Gastrocnemius medialis (tissue), 4 donors: Measurements from ENCODE around the gene LEF1. TPM values are rescaled to one million over a fixed set of nuclear protein-coding genes. Genes with fewer than 3 reads are reported as not detected.

Source experiments
- ATAC-seq, 2 donors: fragments of 150-250 bp; one replicate each; pipeline ENCODE4 v1.9.1; 2016
- DNase-seq, 2 donors: peaks; one replicate each; pipeline ENCODE4 v3.0.0-alpha.2; 2019
- H3K27ac ChIP-seq, 4 donors: fragments of 200-600 bp; sonication (generic); 1 replicate in 1 of 4; 2 replicates in 3 of 4; pipeline ENCODE4 v1.5.1; 2016 to 2018; ENCODE audit warnings: mild to moderate bottlenecking in 2 of 4, moderate library complexity in 1 of 4
- H3K27me3 ChIP-seq, 3 donors: fragments of 200-600 bp; sonication (generic) in 2 of 3; 1 replicate in 1 of 3; 2 replicates in 2 of 3; pipeline versions ENCODE4 v1.5.1 to v1.6.0; 2016 to 2019; ENCODE audit warnings: mild to moderate bottlenecking in 1 of 3, moderate library complexity in 1 of 3
- H3K36me3 ChIP-seq, 2 donors: fragments of 200-600 bp; sonication (generic) in 1 of 2; one replicate each; pipeline ENCODE4 v1.5.1; 2017 to 2018
- H3K4me1 ChIP-seq, 2 donors: fragments of 200-600 bp; sonication (generic) in 1 of 2; one replicate each; pipeline ENCODE4 v1.5.1; 2016 to 2017; ENCODE audit warnings: mild to moderate bottlenecking in 2 of 2
- H3K4me3 ChIP-seq, 4 donors: fragments of 200-600 bp; sonication (generic) in 3 of 4; 1 replicate in 1 of 4; 2 replicates in 3 of 4; pipeline ENCODE4 v1.5.1; 2016 to 2019; ENCODE audit warnings: mild to moderate bottlenecking in 2 of 4
- H3K9me3 ChIP-seq, 3 donors: fragments of 200-600 bp; sonication (generic) in 2 of 3; 1 replicate in 1 of 3; 2 replicates in 2 of 3; pipeline ENCODE4 v1.5.1; 2016 to 2019
- POLR2A ChIP-seq, 2 donors: fragments of 450-650 bp; IDR thresholded peaks; one replicate each; pipeline ENCODE4 v1.6.1; 2017; ENCODE audit warnings: antibody characterized with exemption in 2 of 2, mild to moderate bottlenecking in 2 of 2, moderate library complexity in 2 of 2
- in situ Hi-C, 4 donors: fragments of 200-750 bp; cut with MboI; loops; one replicate each; pipeline versions ENCODE4 v1.15.0 to v1.8.0; 2017; ENCODE audit warnings: low sequenced_read_pairs in 4 of 4
- intact Hi-C: fragments of 100-400 bp; cut with DNase I; formaldehyde crosslinking; loops from one replicate; pipeline ENCODE4 v1.15.1; 2023; ENCODE audit warnings: low total_unique reads
- total RNA-seq, 4 donors: library from RNA; depleted of rRNA; stranded (reverse); fragments of >200 nt; gene quantifications; one replicate each; pipeline versions ENCODE4 v1.1.0 to v1.2.3, GENCODE V29; 2016
- TF ChIP-seq, protein P1 (sequence below), 5 experiments: fragments of 450-650 bp in 3 of 5; fragments of 200-600 bp in 2 of 5; sonication (generic) in 2 of 5; IDR thresholded peaks in 4 of 5; conservative IDR thresholded peaks in 1 of 5; 1 replicate in 4 of 5; 2 replicates in 1 of 5; pipeline ENCODE4 v1.5.1; 2016 to 2019; ENCODE audit warnings: antibody characterized with exemption in 5 of 5, mild to moderate bottlenecking in 3 of 5, moderate library complexity in 3 of 5

The LEF1 gene
- total RNA-seq, 4 donors from 2014 or later: 0.33 TPM; not detected in 3

DNA sequence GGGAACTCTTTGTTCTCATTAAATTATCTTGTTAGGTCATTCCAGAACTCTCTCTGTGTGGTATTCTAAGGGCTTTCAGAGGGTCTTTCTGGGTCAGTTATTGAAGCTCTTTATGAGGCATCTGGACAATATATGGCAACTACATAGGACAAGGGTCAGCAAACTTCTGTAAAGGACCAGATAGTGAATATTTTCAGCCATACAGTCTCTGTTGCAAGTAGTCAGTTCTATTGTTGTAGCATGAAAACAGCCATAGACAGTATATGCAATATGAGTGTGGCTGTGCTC is 143.9 kb downstream of the LEF1 start:
- intact Hi-C loops: loop anchor here (10.0 kb wide), 1 partner anchor 150 kb away; no protein-coding TSS in a partner anchor
- Histone ChIP-seq H3K9me3 (no peaks in the 10 kb centered on the region), H3K36me3 (peaks cover 3 to 90% of the 10 kb centered on the region in 2 donors), H3K27me3 (no peaks in the 10 kb centered on the region), H3K4me3 (no peak overlapping the region), H3K4me1 (no peaks in the 10 kb centered on the region), H3K27ac (no peak overlapping the region)
- no peak for ATAC-seq
- TF ChIP-seq POLR2A (IDR thresholded peaks at IDR 0.05): no peak
- TF ChIP-seq, protein P1, sequence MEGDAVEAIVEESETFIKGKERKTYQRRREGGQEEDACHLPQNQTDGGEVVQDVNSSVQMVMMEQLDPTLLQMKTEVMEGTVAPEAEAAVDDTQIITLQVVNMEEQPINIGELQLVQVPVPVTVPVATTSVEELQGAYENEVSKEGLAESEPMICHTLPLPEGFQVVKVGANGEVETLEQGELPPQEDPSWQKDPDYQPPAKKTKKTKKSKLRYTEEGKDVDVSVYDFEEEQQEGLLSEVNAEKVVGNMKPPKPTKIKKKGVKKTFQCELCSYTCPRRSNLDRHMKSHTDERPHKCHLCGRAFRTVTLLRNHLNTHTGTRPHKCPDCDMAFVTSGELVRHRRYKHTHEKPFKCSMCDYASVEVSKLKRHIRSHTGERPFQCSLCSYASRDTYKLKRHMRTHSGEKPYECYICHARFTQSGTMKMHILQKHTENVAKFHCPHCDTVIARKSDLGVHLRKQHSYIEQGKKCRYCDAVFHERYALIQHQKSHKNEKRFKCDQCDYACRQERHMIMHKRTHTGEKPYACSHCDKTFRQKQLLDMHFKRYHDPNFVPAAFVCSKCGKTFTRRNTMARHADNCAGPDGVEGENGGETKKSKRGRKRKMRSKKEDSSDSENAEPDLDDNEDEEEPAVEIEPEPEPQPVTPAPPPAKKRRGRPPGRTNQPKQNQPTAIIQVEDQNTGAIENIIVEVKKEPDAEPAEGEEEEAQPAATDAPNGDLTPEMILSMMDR (IDR thresholded peaks at IDR 0.05 in 4 of 5, conservative IDR thresholded peaks at IDR 0.05 in 1 of 5): no peak
- DNase-seq: no peak
- in situ Hi-C loops: loop anchor here in 1 of 4 donors (10.0 kb wide), 1 partner anchor 550 kb away; no protein-coding TSS in a partner anchor

DNA sequence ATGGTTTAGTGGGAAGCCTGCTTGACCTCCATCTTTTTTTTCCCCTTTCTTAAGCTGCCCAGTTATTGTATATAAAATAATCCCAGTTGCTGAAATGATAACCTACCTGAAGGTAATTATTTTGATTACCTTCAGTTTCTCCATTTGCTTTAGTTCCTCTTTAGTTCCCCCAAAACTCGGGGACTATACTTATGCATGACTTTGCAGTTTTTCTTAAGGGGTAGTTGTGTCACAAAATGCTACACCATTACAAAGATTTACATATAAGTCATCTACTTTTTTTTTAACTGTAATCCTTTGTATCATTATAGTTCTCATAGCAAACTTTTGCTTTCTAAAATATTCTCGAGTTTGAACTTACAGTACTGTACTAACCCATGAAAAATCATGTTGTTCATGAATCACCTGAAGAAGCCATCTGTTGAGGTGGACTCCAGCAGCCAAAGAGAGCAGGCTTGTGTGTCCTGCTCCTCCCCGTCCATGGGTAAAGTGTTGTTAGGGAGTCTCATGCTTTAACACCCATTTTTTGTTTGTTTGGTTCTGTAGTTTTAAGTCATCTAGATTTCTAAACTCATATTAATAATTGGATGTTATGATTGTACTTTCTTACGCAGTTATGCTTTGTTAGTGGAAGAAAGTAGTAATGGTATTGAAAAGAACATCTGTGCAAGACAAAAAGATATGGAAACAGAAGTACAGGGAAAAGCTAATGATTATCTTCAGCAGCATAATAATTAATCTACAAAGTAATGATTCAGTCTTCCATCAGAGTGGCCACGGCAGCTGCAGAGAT is 144.5 kb downstream of the LEF1 start:
- no peaks in the 10 kb centered on the region for H3K4me1 ChIP-seq
- DNase-seq (no peak), ATAC-seq (no peak)
- no peaks in the 10 kb centered on the region for H3K27me3 ChIP-seq
- peaks cover 3 to 90% of the 10 kb centered on the region in 2 donors for H3K36me3 ChIP-seq
- TF ChIP-seq, protein P1 (IDR thresholded peaks at IDR 0.05 in 4 of 5, conservative IDR thresholded peaks at IDR 0.05 in 1 of 5): no peak
- TF ChIP-seq POLR2A (IDR thresholded peaks at IDR 0.05): no peak
- H3K27ac ChIP-seq: peak overlapping the region in 1 of 4 donors; percentile 24
- in situ Hi-C loops: loop anchor here in 1 of 4 donors (10.0 kb wide), 1 partner anchor 551 kb away; no protein-coding TSS in a partner anchor
- H3K9me3 ChIP-seq: no peaks in the 10 kb centered on the region
- no peak overlapping the region for H3K4me3 ChIP-seq
- intact Hi-C loops: loop anchor here (10.0 kb wide), 1 partner anchor 151 kb away; no protein-coding TSS in a partner anchor

DNA sequence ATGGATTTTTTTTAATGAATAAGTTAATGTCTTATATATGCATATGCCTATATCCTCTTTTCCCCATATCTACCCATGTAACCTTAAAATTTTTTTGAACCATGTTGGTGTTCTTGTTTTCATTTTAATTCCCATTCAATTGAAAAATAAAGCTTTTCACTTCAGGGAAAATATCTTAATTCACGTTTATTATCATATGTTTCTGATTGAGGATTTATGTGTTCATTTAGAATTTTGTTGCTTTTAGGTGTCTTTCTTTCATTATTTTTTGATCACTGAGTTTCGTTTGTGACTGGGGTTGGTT is 149.9 kb downstream of the LEF1 start:
- peaks cover 3 to 47% of the 10 kb centered on the region in 2 donors for H3K36me3 ChIP-seq
- intact Hi-C loops (loop anchor here (5.0 kb wide), 1 partner anchor 553 kb away; no protein-coding TSS in a partner anchor), in situ Hi-C loops (loop anchor here in 3 of 4 donors (5.0 to 10.0 kb wide), 2 partner anchors 553 to 556 kb away; no protein-coding TSS in a partner anchor)
- no peaks in the 10 kb centered on the region for H3K9me3 ChIP-seq
- ATAC-seq (no peak), DNase-seq (no peak)
- no peak for TF ChIP-seq POLR2A (IDR thresholded peaks at IDR 0.05)
- TF ChIP-seq, protein P1 (IDR thresholded peaks at IDR 0.05 in 4 of 5, conservative IDR thresholded peaks at IDR 0.05 in 1 of 5): no peak
- H3K27ac ChIP-seq: peak overlapping the region; percentile 10 to 61 (median 40)
- no peaks in the 10 kb centered on the region for H3K27me3 ChIP-seq
- H3K4me1 ChIP-seq: peaks cover 10 to 21% of the 10 kb centered on the region in 2 donors
- H3K4me3 ChIP-seq: no peak overlapping the region

DNA sequence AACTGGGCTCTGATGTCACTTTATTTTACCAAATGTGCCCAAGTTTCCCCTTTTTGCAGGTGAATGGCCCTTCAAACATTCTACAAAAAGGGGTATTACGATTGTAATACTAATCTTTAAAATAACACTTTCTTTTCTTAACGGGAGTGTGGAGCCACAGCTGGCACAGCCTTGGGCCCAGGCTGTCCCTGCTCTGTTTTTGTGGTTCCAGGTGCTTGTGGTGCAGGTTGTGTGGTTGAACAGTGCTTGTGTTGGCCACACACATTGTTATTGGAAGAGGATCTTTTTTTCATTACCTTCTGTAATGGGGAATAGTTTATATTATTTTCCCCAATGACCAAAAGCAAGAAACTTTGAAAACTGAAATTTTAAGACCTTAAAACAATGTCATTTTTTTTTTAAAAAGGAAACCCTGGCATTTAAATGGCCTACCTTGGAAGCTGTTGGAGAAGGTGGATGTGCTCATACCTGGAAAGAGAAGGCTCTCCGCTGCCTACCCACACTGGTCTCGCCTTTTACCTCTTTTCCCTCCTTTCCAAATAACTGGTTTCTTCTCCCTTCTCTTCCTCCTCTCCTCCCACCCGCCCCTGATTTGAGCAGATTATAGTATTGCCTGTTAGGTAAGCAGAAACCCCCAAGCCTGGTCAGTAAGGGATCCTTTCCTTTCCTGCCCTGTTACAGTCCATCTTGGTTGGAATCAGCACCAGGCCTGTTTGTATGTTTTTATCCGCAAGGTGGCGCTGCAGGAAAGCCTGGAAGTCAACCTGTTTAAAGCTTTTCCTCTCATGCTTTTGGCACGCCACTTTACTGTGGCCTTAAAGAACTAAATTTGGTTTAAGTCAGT is 150.5 kb downstream of the LEF1 start:
- no peaks in the 10 kb centered on the region for H3K9me3 ChIP-seq
- H3K27ac ChIP-seq: peak overlapping the region; percentile 32 to 70 (median 55)
- intact Hi-C loops (loop anchor here (5.0 kb wide), 1 partner anchor 554 kb away; no protein-coding TSS in a partner anchor), in situ Hi-C loops (loop anchor here in 3 of 4 donors (5.0 to 10.0 kb wide), 2 partner anchors 554 to 557 kb away; no protein-coding TSS in a partner anchor)
- no peaks in the 10 kb centered on the region for H3K27me3 ChIP-seq
- TF ChIP-seq POLR2A (IDR thresholded peaks at IDR 0.05): no peak
- TF ChIP-seq, protein P1 (IDR thresholded peaks at IDR 0.05 in 4 of 5, conservative IDR thresholded peaks at IDR 0.05 in 1 of 5): peak; percentile 70 to 92 (median 74)
- H3K4me3 ChIP-seq: no peak overlapping the region
- peak; percentile 61 to 81 for DNase-seq
- ATAC-seq: peak; percentile 85 to 91
- H3K4me1 ChIP-seq: peaks cover 10 to 21% of the 10 kb centered on the region in 2 donors
- H3K36me3 ChIP-seq: peaks cover 0 to 42% of the 10 kb centered on the region in 2 donors
